OCI-LY3 (cell line): ENCODE data around the gene CYTH4.

Source experiments
- H2AFZ ChIP-seq: fragments of 200-600, 300-600 bp; shearing (Covaris generic); 2 replicates; pipeline ENCODE4 v1.6.0; 2014; ENCODE audit warnings: antibody characterized with exemption, low read depth, low read length
- H3K27ac ChIP-seq: fragments of 200-600, 300-600 bp; sonication (generic); 2 replicates; pipeline ENCODE4 v1.5.1; 2014; ENCODE audit warnings: mild to moderate bottlenecking, low read length, moderate library complexity, mixed read lengths
- H3K27me3 ChIP-seq: fragments of 200-600, 300-600 bp; sonication (generic); 2 replicates; pipeline ENCODE4 v1.6.1; 2014; ENCODE audit warnings: low read depth, low read length, mixed read lengths
- H3K36me3 ChIP-seq: fragments of 200-600, 300-600 bp; sonication (generic); replicated peaks from 2 replicates; pipeline ENCODE3; 2014; ENCODE audit warnings: low read depth, low read length, mixed read lengths
- H3K4me1 ChIP-seq: fragments of 300-600, 200-600 bp; sonication (generic); 2 replicates; pipeline ENCODE4 v1.6.1; 2014; ENCODE audit warnings: low read length, mixed read lengths
- H3K4me2 ChIP-seq: fragments of 200-600, 300-600 bp; sonication (generic); 2 replicates; pipeline ENCODE4 v1.6.1; 2014; ENCODE audit warnings: low read length, mixed read lengths
- H3K4me3 ChIP-seq: fragments of 300-600, 200-600 bp; sonication (generic); 2 replicates; pipeline ENCODE4 v1.5.1; 2014; ENCODE audit warnings: antibody characterized with exemption, mild to moderate bottlenecking, low read length, moderate library complexity
- H3K79me2 ChIP-seq: fragments of 300-600, 200-600 bp; shearing (Covaris generic); 2 replicates; pipeline ENCODE4 v1.6.1; 2014; ENCODE audit warnings: mild to moderate bottlenecking, low read length, mixed read lengths
- H3K9ac ChIP-seq: fragments of 300-600, 200-600 bp; shearing (Covaris generic); 2 replicates; pipeline ENCODE4 v1.6.0; 2014; ENCODE audit warnings: mild to moderate bottlenecking, low read length, moderate library complexity
- H3K9me3 ChIP-seq: fragments of 200-600, 300-600 bp; shearing (Covaris generic); 2 replicates; pipeline ENCODE4 v1.6.1; 2014; ENCODE audit warnings: low read length, mixed read lengths; ENCODE audit not compliant: insufficient read depth
- H4K20me1 ChIP-seq: fragments of 200-600, 300-600 bp; sonication (generic); 2 replicates; pipeline ENCODE4 v1.6.1; 2016; ENCODE audit warnings: low read length, mixed read lengths; ENCODE audit not compliant: insufficient read depth
- EZH2phosphoT487 ChIP-seq: fragments of 200-600 bp; shearing (Covaris generic); IDR thresholded peaks from 2 replicates; pipeline ENCODE4 v1.6.1; 2018; ENCODE audit warnings: antibody characterized with exemption, mixed run types, low read depth
- TF ChIP-seq, protein P1 (sequence below): fragments of 200-600, 300-600 bp; sonication (generic); IDR thresholded peaks from 2 replicates; pipeline ENCODE4 v1.5.1; 2014; ENCODE audit warnings: antibody characterized with exemption, low read length, low read depth

The CYTH4 gene

DNA sequence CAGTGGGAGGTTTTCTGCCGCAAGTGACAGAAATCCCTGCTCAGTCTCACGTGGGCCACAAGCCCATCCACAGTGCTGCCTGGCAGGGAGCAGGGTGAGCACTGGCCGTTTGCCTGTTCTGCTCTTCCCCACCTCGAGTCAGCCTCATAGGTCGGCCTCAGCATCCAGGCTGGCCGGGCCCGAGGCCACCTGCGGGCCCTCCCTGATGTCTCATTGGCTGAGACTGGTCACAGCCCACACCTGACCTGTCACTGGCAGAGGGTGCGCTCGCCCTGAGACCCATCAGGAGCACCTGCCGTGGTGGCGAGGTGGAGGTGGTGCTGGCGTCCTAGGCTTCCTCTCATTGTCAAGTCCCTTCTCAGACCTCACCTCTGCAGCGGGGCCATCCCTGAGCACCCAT is 72.9 kb downstream of the CYTH4 start:
- no peaks in the 10 kb centered on the region for H3K4me1 ChIP-seq
- no peak for TF ChIP-seq EZH2phosphoT487
- TF ChIP-seq, protein P1, sequence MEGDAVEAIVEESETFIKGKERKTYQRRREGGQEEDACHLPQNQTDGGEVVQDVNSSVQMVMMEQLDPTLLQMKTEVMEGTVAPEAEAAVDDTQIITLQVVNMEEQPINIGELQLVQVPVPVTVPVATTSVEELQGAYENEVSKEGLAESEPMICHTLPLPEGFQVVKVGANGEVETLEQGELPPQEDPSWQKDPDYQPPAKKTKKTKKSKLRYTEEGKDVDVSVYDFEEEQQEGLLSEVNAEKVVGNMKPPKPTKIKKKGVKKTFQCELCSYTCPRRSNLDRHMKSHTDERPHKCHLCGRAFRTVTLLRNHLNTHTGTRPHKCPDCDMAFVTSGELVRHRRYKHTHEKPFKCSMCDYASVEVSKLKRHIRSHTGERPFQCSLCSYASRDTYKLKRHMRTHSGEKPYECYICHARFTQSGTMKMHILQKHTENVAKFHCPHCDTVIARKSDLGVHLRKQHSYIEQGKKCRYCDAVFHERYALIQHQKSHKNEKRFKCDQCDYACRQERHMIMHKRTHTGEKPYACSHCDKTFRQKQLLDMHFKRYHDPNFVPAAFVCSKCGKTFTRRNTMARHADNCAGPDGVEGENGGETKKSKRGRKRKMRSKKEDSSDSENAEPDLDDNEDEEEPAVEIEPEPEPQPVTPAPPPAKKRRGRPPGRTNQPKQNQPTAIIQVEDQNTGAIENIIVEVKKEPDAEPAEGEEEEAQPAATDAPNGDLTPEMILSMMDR: no peak

DNA sequence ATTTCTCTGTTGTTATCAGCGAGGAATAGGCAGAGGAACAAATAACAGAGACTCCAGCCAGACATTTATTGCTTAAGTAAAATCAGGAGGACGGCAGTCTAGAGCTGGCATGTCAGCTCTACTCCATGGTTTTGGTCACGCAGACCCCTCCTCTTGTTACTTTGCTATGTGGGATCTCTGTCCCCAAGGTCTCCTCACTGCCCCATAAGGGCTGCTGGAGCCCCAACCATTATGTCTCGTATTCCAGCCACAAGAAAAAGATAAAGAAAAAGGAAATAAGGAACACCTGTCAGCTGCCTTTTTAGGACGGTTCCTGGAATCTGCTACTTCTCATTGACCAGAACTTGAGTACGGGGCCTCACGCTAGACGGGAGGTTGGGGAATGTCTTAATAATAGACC is 74.6 kb downstream of the CYTH4 start:
- Histone ChIP-seq H3K4me3 (no peak overlapping the region), H4K20me1 (no peaks in the 10 kb centered on the region), H3K27me3 (peaks cover 31% of the 10 kb centered on the region), H3K27ac (no peak overlapping the region), H2AFZ (no peak overlapping the region), H3K4me1 (no peaks in the 10 kb centered on the region), H3K36me3 (no peaks in the 10 kb centered on the region), H3K9me3 (no peaks in the 10 kb centered on the region), H3K4me2 (no peak overlapping the region), H3K9ac (no peak overlapping the region), H3K79me2 (no peaks in the 10 kb centered on the region)
- TF ChIP-seq, protein P1: no peak
- TF ChIP-seq EZH2phosphoT487: no peak

More for the DNA sequence above, 72.9 kb downstream of the CYTH4 start:
- no peak overlapping the region for H3K9ac ChIP-seq
- H3K27me3 ChIP-seq: peaks cover 31% of the 10 kb centered on the region
- no peaks in the 10 kb centered on the region for H3K79me2 ChIP-seq
- H3K4me3 ChIP-seq: no peak overlapping the region
- no peak overlapping the region for H3K27ac ChIP-seq
- no peak overlapping the region for H3K4me2 ChIP-seq
- no peaks in the 10 kb centered on the region for H3K36me3 ChIP-seq
- H2AFZ ChIP-seq: no peak overlapping the region
- H4K20me1 ChIP-seq: no peaks in the 10 kb centered on the region
- no peaks in the 10 kb centered on the region for H3K9me3 ChIP-seq

DNA sequence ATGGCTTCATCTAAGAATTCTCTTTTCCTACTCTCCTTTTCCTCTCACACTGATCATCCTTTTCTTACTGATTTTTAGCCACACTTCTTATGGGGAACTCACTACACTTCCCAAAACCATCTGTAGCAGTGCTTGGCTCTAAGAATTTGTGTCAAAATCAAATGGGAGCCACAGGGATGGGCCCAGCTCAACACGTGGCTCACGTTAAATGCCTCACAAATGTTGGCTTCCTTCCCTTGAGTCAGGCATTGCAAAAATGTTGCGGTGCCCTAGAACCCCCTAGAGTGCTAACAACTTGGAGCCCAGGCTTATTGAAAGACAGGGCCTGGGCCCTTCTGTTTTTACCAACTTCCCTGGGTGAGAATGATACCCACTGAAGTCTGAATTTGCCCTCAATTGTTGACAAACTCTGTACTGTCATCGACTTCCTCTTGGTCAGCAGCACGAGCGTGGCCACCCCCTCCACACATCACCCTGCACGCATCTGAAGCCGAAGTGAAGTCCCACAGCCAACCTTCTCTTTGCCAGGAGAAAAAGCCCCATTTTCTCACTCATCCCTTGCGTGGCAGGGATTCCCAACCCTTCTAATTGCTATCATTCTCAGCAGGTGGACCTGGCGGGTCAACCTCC is 75.3 kb downstream of the CYTH4 start:
- Histone ChIP-seq H3K9me3 (no peaks in the 10 kb centered on the region), H2AFZ (no peak overlapping the region), H3K27ac (no peak overlapping the region), H3K4me2 (no peak overlapping the region), H3K9ac (no peak overlapping the region), H3K27me3 (peaks cover 30% of the 10 kb centered on the region), H3K36me3 (no peaks in the 10 kb centered on the region), H3K79me2 (no peaks in the 10 kb centered on the region), H3K4me3 (no peak overlapping the region), H4K20me1 (no peaks in the 10 kb centered on the region), H3K4me1 (no peaks in the 10 kb centered on the region)
- TF ChIP-seq, protein P1: no peak

DNA sequence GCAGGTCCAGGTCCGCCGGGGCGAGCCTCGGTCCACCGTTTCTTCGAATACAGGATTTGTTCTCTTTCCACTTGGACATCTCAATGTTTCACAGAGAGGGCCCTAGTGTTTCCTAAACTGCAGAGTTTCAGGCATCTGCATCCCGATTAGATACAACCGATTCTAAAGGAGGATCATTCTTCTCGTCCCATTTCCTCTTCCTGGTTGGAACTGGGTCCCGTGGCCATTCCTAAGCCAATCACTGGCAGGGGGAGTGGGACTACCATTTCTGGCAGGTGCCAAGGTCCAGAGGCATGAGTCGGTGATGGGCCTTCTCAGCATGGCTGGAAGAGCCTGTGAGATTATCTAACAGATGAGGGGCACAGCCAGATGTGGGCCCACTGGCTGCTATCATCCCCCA is 76.1 kb downstream of the CYTH4 start:
- H3K4me2 ChIP-seq: no peak overlapping the region
- H2AFZ ChIP-seq: no peak overlapping the region
- TF ChIP-seq, protein P1: no peak
- TF ChIP-seq EZH2phosphoT487: no peak
- H3K4me3 ChIP-seq: no peak overlapping the region
- H3K4me1 ChIP-seq: no peaks in the 10 kb centered on the region
- H3K9me3 ChIP-seq: no peaks in the 10 kb centered on the region
- no peak overlapping the region for H3K9ac ChIP-seq
- H4K20me1 ChIP-seq: no peaks in the 10 kb centered on the region
- peaks cover 22% of the 10 kb centered on the region for H3K27me3 ChIP-seq
- no peaks in the 10 kb centered on the region for H3K36me3 ChIP-seq
- H3K27ac ChIP-seq: no peak overlapping the region
- H3K79me2 ChIP-seq: no peaks in the 10 kb centered on the region
